Neural crest cell (in vitro differentiated cells): ENCODE measurements around the gene SLC6A6. TPM values are rescaled to one million over a fixed set of nuclear protein-coding genes. Genes with fewer than 3 reads are reported as not detected.

Experiments used
- DNase-seq: peaks from one replicate; pipeline ENCODE4 v3.0.0; 2021; ENCODE audit warnings: low read depth, mixed read lengths, low spot score
- H3K27ac Mint-ChIP-seq: one replicate; pipeline ENCODE4 v1.8.0; 2021; ENCODE audit warnings: mild to moderate bottlenecking, mixed read lengths; ENCODE audit not compliant: unreplicated experiment
- H3K27me3 Mint-ChIP-seq: 2 replicates; pipeline ENCODE4 v1.8.0; 2021; ENCODE audit warnings: low read depth, mild to moderate bottlenecking, mixed read lengths
- H3K36me3 Mint-ChIP-seq: 2 replicates; pipeline ENCODE4 v1.8.0; 2021; ENCODE audit warnings: low read depth, mild to moderate bottlenecking, mixed read lengths
- H3K4me1 Mint-ChIP-seq: 2 replicates; pipeline ENCODE4 v1.8.0; 2021; ENCODE audit warnings: mixed read lengths
- H3K4me3 Mint-ChIP-seq: one replicate; pipeline ENCODE4 v1.8.0; 2021; ENCODE audit warnings: mild to moderate bottlenecking, mixed read lengths
- H3K9me3 Mint-ChIP-seq: 2 replicates; pipeline ENCODE4 v1.8.0; 2021; ENCODE audit warnings: mixed read lengths
- total RNA-seq: library from RNA; stranded (reverse); gene quantifications from 2 replicates; pipeline ENCODE4 v1.2.1, GENCODE V29; 2021
- TF ChIP-seq, protein P1 (sequence below): fragments of 200-600 bp; sonication (generic); conservative IDR thresholded peaks from 2 replicates; pipeline ENCODE4 v1.5.0; 2021; ENCODE audit warnings: antibody characterized with exemption, mild to moderate bottlenecking

The SLC6A6 gene
- total RNA-seq, 1 donor from 2014 or later, result 33.8 TPM

DNA sequence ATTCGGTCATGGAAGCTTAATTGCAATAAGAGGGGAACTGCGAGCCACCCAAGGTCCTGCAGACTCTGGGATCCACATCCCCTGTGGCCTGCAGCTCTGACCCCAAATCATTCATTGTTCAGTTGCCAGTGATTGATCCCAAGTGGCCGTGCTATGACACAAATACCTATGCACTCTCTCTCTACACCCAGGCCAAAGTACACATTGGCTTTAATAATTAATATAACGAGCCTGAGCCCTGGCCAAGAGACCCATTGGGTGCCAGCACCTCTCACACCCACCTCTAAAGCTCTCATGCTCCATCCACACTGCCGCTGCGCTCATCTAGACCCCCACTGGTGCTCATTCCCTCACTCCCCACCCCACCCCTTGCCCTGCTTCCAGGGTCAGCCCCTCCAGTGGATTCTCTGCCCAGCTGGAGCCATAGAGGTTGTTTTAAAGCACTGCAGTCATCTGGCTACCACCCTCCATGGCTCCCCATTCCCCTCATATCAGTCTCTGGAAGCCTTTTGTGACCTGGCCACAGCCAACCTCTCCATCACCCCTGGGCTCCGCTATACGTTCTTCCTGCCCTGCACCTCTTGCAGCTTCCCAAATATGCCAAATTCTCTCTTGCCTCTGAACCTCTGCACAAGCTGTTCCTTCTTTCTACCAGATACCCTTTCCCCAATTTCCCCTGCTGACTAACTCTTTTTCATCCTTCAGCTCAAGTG lies 37.7 kb upstream of the SLC6A6 start:
- H3K27me3 Mint-ChIP-seq, result peaks cover 6% of the 10 kb centered on the region
- H3K9me3 Mint-ChIP-seq, result no peaks in the 10 kb centered on the region
- H3K27ac Mint-ChIP-seq, result no peak overlapping the region
- H3K36me3 Mint-ChIP-seq, result no peaks in the 10 kb centered on the region
- no peak for DNase-seq
- H3K4me3 Mint-ChIP-seq, result no peak overlapping the region
- TF ChIP-seq, protein P1, sequence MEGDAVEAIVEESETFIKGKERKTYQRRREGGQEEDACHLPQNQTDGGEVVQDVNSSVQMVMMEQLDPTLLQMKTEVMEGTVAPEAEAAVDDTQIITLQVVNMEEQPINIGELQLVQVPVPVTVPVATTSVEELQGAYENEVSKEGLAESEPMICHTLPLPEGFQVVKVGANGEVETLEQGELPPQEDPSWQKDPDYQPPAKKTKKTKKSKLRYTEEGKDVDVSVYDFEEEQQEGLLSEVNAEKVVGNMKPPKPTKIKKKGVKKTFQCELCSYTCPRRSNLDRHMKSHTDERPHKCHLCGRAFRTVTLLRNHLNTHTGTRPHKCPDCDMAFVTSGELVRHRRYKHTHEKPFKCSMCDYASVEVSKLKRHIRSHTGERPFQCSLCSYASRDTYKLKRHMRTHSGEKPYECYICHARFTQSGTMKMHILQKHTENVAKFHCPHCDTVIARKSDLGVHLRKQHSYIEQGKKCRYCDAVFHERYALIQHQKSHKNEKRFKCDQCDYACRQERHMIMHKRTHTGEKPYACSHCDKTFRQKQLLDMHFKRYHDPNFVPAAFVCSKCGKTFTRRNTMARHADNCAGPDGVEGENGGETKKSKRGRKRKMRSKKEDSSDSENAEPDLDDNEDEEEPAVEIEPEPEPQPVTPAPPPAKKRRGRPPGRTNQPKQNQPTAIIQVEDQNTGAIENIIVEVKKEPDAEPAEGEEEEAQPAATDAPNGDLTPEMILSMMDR, result no peak
- H3K4me1 Mint-ChIP-seq, result peaks cover 4% of the 10 kb centered on the region

DNA sequence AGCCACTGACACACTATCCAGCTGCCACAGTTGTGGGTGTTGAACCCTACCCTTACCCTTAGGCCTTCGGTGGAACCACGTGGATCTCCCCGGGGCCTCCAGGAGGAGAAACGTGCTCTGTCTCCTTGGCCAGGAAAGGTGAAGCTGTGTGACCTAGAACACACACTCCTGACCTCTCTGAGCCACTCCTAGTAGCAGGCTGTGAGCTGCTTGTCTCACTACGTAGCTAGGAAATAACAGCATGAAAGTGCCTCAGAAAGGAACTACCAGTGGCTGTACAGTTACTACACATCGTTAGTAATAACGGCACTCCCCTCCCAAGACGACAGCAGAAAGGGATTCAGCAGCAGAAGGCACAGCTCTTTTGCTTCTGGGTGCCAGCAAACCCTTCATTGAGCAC lies 36.2 kb upstream of the SLC6A6 start:
- Mint-ChIP-seq H3K27ac (no peak overlapping the region), H3K4me1 (peaks cover 4% of the 10 kb centered on the region)

DNA sequence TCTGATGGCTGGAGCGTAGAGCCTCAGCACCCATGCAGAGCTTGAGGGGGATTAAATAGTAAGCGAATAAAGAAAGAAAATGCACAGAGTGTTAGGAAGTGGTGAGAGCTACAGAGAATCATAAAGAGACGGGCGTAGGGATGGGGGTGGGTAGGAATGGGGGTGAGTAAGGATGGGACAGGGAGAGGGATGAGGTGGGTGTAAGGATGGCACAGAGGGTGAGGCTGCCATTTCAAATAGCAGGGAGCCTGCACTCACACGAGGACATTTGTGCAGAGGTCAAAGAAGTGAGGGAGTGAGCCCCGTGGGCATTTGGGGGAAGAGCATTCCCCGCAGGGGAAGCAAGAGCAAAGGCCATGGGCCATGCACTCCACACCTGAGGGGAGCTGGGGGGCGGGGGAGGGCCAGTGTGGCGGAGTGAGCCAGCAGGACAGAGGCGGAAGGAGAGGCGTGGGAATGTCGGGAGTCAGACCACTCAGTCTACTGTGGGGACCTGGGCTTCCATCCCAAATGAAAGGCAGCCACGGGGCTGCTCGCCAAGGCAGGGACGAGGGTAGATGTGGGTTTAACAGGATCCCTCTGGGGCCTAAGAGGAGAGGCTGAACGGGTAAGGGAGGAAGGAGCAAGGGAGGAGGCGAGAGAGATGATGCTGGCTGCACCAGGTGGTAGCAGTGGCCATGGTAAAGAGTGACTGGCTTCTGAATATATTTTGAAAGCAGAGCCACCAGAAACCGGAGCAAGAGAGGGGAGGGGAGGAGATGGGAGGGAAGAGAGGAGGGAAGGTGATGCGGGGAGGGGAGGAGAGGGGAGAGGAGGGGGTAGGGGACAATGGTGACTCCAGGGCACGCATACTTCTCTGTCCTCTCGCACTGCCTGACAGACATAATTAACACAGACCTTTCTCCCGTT lies 35.2 kb upstream of the SLC6A6 start:
- H3K9me3 Mint-ChIP-seq, result no peaks in the 10 kb centered on the region

More for the DNA sequence above, 36.2 kb upstream of the SLC6A6 start:
- no peak for DNase-seq
- no peaks in the 10 kb centered on the region for H3K36me3 Mint-ChIP-seq
- no peaks in the 10 kb centered on the region for H3K9me3 Mint-ChIP-seq
- TF ChIP-seq, protein P1, result no peak
- H3K4me3 Mint-ChIP-seq, result no peak overlapping the region
- peaks cover 6% of the 10 kb centered on the region for H3K27me3 Mint-ChIP-seq

DNA sequence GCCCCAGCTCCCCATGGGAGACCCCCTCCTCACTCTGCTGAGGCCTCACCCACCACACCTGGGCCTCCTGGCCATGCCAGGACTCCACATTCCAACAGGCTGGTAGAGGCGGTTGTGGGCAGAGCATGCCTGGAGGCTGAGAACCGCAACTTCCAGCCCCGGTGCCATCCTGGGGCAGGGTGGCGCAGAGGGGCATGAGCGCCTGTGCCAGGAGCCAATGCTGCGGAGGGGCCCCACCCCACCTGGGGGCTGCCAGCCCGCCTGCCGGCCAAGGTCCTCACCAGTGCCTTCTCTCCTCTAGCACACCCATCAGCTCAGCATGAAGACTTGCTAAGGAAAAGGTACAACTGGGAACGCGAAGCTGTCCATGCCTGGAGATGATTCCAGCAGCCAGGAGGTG lies 34.3 kb upstream of the SLC6A6 start:
- no peak for DNase-seq
- Mint-ChIP-seq H3K4me3 (no peak overlapping the region), H3K36me3 (no peaks in the 10 kb centered on the region), H3K4me1 (peaks cover 11% of the 10 kb centered on the region), H3K27me3 (peaks cover 6% of the 10 kb centered on the region), H3K27ac (no peak overlapping the region), H3K9me3 (no peaks in the 10 kb centered on the region)
- TF ChIP-seq, protein P1, result no peak

More for the DNA sequence above, 35.2 kb upstream of the SLC6A6 start:
- no peak overlapping the region for H3K4me3 Mint-ChIP-seq
- DNase-seq, result no peak
- TF ChIP-seq, protein P1, result no peak
- H3K4me1 Mint-ChIP-seq, result peaks cover 11% of the 10 kb centered on the region
- no peaks in the 10 kb centered on the region for H3K36me3 Mint-ChIP-seq
- H3K27me3 Mint-ChIP-seq, result peaks cover 6% of the 10 kb centered on the region
- H3K27ac Mint-ChIP-seq, result peak overlapping the region; percentile 57

DNA sequence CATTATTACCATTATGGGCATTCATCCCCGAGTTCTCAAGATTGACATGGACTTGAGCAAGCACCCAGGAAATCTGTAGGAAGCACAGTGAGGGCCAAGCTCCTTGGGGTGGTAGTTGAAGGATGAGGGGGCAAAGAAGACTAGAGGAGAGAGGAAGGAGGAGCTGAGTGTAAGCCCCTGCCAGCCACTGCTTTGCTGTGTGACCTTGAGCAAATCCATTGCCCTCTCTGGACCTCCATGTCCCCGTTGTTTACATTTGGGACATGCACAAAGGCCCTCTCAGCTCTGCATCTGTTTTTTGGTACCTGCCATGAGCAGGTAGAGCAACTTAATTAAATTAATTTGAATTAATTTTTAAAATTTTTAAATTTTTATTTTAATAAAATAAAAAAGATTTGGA lies 33.5 kb upstream of the SLC6A6 start:
- H3K4me1 Mint-ChIP-seq, result peaks cover 11% of the 10 kb centered on the region
- no peak overlapping the region for H3K4me3 Mint-ChIP-seq
- H3K27ac Mint-ChIP-seq, result no peak overlapping the region

More for the DNA sequence above, 33.5 kb upstream of the SLC6A6 start:
- no peaks in the 10 kb centered on the region for H3K36me3 Mint-ChIP-seq
- no peak for DNase-seq
- no peaks in the 10 kb centered on the region for H3K9me3 Mint-ChIP-seq
- H3K27me3 Mint-ChIP-seq, result peaks cover 6% of the 10 kb centered on the region
- TF ChIP-seq, protein P1, result no peak
